ENCODE measurements around the gene STK11IP.

- TF ChIP-seq CTCF (IDR thresholded peaks at IDR 0.05; ENCODE audit: low read depth, low read length) (no peak), EZH2phosphoT487 (IDR thresholded peaks at IDR 0.05; ENCODE audit: low read depth) (no peak)
Observed at GRCh38 chr2:219631904-219632759, 34.5 kb downstream of the STK11IP start.
